Mammary epithelial cell (primary cell): ENCODE data around the gene TMEM245.

Experiments
- EZH2 ChIP-seq: IDR thresholded peaks from 2 replicates; pipeline ENCODE4 v1.6.1; 2012; ENCODE audit warnings: low read length, inconsistent platforms, borderline replicate concordance
- TF ChIP-seq, protein P1 (sequence below), 2 donors: IDR thresholded peaks in 1 of 2; conservative IDR thresholded peaks in 1 of 2; 2 replicates each; pipeline ENCODE4 v1.5.1; 2011 to 2012; ENCODE audit warnings: inconsistent platforms in 2 of 2, low read length in 2 of 2, mild to moderate bottlenecking in 2 of 2, control low read depth in 1 of 2, low read depth in 1 of 2; ENCODE audit not compliant: insufficient read depth in 1 of 2; ENCODE audit errors: extremely low read depth in 1 of 2

- TF ChIP-seq, protein P1, sequence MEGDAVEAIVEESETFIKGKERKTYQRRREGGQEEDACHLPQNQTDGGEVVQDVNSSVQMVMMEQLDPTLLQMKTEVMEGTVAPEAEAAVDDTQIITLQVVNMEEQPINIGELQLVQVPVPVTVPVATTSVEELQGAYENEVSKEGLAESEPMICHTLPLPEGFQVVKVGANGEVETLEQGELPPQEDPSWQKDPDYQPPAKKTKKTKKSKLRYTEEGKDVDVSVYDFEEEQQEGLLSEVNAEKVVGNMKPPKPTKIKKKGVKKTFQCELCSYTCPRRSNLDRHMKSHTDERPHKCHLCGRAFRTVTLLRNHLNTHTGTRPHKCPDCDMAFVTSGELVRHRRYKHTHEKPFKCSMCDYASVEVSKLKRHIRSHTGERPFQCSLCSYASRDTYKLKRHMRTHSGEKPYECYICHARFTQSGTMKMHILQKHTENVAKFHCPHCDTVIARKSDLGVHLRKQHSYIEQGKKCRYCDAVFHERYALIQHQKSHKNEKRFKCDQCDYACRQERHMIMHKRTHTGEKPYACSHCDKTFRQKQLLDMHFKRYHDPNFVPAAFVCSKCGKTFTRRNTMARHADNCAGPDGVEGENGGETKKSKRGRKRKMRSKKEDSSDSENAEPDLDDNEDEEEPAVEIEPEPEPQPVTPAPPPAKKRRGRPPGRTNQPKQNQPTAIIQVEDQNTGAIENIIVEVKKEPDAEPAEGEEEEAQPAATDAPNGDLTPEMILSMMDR (conservative IDR thresholded peaks at IDR 0.05 in 1 of 2, IDR thresholded peaks at IDR 0.05 in 1 of 2; ENCODE audit: extremely low read depth in 1 of 2, insufficient read depth in 1 of 2, low read depth in 1 of 2, low read length in 2 of 2), result peak in 1 of 2 donors; percentile 11
- no peak for TF ChIP-seq EZH2
Measured at GRCh38 chr9:108983885-108984284, 135.9 kb downstream of the TMEM245 start.
